Pons (tissue), 1 donor: ENCODE results near the gene ICAM3.

Experiments used
- DNase-seq: peaks from one replicate; pipeline ENCODE4 v3.0.0-alpha.2; 2016; ENCODE audit warnings: low spot score

ICAM3 gene

GRCh38 chr19:10318807-10319682 is 20.4 kb downstream of the ICAM3 start:
- no peak for DNase-seq

GRCh38 chr19:10317857-10318462 is 21.5 kb downstream of the ICAM3 start:
- no peak for DNase-seq

DNA sequence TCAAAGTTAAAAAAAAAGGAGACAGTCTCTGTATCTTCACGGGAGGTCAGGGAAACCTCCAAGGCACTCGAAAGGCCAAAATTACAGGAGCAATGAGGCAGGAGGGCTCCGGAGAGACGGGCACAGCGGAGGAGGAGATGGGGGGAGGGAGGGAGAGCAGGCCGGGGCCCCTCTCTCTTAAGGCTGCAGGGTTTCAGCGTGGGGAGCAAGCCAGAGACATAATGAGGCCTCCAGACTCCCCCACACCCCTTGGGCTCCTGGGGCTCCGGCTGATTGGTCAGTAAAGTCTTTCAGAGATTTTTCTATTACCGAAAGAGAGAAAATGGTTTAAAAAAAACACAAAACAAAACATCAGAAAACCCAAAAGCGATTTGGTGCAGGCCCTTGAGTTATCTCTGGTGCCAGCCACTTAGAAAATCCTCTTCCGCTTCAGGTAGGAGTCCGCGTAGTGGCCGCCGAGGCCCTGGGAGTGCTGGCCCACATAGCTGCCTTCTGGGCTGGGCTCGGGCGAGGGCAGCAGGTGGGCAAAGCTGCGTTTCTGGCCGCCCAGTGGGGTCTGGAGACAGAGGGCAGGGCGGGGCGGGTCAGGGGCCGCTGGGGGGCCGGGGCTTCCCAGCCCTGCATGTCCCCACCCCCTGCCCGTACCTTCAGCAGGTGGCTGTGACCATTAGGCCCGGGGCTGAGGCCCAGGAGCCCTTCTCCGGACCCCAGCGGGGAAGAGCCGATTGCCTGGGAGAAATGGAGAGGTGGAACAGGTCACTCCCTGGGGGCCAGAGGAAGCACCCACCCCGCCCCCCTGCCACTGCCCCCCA is 22.2 kb downstream of the ICAM3 start:
- DNase-seq: no peak

- no peak for DNase-seq
These were observed 23.0 kb downstream of the ICAM3 start for GRCh38 chr19:10316229-10317044.

DNA sequence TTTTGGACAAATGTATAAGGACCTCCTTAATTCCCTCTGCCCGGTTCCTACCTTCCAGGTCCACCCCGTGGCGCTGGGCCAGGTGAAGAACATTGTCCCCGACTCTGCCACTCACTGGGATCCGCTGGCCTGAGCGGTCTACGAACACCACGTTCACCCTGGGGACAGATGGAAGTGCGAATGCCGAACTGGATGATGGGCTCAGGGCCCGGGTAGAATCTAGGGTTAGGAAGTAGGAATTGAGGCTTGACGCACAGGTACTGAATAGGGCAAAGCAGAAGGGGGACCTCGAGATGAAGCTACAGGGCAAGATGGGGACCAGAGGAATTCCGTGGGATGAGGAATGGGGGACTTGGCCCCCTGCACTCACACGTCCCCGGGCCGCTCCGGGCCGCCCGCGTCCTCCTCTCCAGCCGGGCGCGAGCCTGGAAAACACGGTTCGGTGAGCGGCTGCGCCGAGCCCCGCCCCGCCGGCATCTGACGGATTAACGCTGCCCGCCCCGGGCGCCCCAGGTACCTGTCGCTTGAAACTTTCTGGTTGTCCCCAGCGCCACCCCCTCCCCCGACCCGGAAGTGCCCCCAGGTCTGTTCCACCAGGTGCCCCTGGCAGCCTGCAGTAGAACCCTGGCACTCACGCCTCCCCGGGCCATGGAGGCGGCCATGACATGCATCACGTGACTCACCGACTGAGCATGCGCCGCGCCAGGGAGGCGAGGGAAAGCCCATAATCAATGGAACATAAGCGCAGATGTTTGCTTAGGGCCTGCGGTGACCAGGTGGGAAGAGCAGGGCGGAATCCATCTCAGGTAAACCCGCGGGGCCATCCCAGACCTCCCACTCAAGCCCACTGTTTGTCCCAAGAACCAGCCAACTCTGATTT is 23.8 kb downstream of the ICAM3 start, which contains the start of gene FDX2:
FDX2 (minus strand) TSS at position 681 of the 880 bp plus-strand sequence; CDS start at position 662, 19 bp downstream.
- DNase-seq: peak; percentile 75

DNA sequence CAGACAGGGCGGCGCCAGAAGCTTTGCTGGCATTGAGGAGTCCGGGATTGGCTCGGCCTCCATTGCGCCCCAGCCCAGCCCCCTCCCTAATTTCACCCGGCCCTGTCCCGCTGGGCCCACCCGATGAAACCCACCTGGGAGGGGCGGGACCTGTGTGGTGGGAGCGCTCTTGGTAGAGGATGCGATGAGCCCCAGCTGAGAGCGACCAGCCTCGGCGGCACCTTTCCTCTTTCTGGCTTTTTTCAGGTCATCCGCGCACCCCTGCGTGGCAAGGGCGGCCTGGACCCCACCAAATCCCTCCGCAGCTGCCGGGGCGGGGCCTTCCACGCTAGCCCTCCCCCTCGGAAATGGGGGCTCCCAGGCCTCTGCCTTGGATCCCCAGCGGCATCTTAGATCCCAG is 30.0 kb downstream of the ICAM3 start, which contains the start of gene ZGLP1:
ZGLP1 (minus strand) TSS at position 393 of the 400 bp plus-strand sequence.
- no peak for DNase-seq

DNA sequence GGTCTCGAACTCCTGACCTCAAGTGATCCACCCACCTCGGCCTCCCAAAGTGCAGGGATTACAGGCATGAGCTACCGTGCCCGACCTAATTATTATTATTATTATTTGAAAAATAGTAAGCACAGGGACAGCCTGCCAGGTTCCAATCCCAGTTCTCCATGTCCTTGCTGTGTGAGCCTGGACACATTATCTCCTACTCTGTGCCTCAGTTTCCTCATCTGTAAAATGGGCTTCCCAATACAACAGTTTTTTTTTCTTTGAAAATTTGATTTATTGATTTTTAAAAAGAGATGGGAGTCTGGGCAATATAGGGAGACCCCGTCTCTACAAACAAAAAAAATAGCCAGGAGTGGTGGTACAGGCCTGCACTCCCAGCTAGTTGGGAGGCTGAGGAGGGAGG is 33.1 kb downstream of the ICAM3 start:
- DNase-seq: no peak

GRCh38 chr19:10305139-10305806 is 34.2 kb downstream of the ICAM3 start:
- peak; percentile 37 for DNase-seq

- DNase-seq: no peak
These were observed 39.6 kb downstream of the ICAM3 start for GRCh38 chr19:10299545-10300458.

DNA sequence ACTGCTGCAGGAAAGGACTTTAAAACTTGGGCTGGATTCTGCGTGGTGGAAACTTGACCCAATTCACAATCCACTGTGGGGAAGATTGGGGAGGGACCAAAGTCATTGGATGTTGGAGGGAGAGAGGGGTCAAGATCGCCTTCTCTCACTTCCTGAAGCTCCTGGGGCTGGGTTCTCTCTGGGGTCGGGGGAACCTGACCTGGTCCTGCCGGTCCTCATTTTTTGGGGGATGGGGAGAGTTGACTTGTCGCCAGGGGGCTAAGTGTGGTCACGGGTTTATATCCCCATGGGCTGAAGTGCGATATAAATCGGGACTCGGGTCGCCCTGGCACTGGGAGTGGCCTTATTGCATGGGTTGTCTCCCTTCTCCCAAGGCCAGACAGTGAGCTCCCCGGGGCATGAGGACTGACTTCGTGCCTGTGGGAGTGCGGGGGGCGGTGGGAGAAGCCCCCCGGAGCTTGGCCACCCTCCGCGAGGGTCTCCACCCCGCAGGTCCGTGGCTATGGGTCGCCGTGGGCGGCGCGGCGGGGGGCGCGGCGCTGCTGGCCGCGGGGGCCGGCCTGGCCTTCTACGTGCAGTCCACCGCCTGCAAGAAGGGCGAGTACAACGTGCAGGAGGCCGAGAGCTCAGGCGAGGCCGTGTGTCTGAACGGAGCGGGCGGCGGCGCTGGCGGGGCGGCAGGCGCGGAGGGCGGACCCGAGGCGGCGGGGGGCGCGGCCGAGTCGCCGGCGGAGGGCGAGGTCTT is 43.4 kb downstream of the ICAM3 start:
- no peak for DNase-seq

GRCh38 chr19:10295305-10295846 is 44.0 kb downstream of the ICAM3 start:
- DNase-seq: no peak

GRCh38 chr19:10294368-10294697 is 45.1 kb downstream of the ICAM3 start:
- no peak for DNase-seq

DNA sequence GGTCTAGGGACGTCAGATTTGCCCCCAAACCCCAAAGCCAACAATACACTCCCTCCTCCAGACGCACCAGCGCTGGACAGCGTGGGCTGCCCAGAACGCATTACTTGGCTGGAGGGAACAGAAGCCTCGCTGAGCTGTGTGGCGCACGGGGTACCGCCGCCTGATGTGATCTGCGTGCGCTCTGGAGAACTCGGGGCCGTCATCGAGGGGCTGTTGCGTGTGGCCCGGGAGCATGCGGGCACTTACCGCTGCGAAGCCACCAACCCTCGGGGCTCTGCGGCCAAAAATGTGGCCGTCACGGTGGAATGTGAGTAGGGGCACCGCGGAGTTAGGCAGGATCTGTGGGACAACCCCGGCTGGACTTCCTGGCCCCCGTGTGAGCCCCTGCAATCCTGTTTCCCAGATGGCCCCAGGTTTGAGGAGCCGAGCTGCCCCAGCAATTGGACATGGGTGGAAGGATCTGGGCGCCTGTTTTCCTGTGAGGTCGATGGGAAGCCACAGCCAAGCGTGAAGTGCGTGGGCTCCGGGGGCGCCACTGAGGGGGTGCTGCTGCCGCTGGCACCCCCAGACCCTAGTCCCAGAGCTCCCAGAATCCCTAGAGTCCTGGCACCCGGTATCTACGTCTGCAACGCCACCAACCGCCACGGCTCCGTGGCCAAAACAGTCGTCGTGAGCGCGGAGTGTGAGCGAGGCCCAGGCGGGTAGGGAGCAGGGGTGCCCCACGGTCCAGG is 45.6 kb downstream of the ICAM3 start:
- no peak for DNase-seq

- no peak for DNase-seq
These were observed 46.4 kb downstream of the ICAM3 start for GRCh38 chr19:10292789-10293636.

DNA sequence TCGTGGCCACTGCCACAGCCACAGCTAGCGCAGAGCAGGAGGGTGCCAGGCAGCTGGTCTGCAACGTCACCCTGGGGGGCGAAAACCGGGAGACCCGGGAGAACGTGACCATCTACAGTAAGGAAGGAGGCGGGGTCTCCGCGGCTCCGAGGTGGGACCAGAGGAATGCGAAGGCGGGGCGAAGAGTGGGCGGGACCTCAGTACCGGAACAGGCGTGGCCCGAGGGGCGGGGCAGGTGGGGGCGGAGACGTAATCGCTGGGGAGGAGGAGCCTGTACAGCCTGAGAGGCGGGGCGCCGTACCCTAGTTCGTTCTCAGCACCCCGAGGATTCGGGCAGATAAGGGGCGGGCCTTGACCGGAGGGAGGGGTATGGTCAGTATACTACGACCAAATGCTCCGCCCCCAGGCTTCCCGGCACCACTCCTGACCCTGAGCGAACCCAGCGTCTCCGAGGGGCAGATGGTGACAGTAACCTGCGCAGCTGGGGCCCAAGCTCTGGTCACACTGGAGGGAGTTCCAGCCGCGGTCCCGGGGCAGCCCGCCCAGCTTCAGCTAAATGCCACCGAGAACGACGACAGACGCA is 47.1 kb downstream of the ICAM3 start:
- DNase-seq: no peak
